Measurements from ENCODE around the gene ZNF445. TPM values are rescaled to one million over a fixed set of nuclear protein-coding genes. Genes with fewer than 3 reads are reported as not detected.
"Not testable (repeated sequence)": the region's sequence is repeated elsewhere in the genome, so short reads cannot be mapped to it uniquely, and the experiment has no call there.

Gene ZNF445
- total RNA-seq, 1 donor from 2014 or later: 19.8 TPM

GRCh38 chr3:44506556-44506955 lies 29.1 kb upstream of the ZNF445 start:
- Histone ChIP-seq H3K36me3 (no peaks in the 10 kb centered on the region), H3K4me1 (peaks cover 18% of the 10 kb centered on the region), H3K4me3 (no peak overlapping the region), H3K9me3 (no peaks in the 10 kb centered on the region), H3K27me3 (no peaks in the 10 kb centered on the region), H3K27ac (no peak overlapping the region)
- DNase-seq (no peak), ATAC-seq (no peak)
- intact Hi-C loops (cut with DNase I): no loop called here
- no peak for TF ChIP-seq CTCF (IDR thresholded peaks at IDR 0.05)

- H3K4me1 ChIP-seq: peaks cover 9% of the 10 kb centered on the region
- H3K4me3 ChIP-seq: no peak overlapping the region
- no peaks in the 10 kb centered on the region for H3K36me3 ChIP-seq
- ATAC-seq: no peak
- H3K9me3 ChIP-seq: peaks cover 12% of the 10 kb centered on the region
- H3K27me3 ChIP-seq: no peaks in the 10 kb centered on the region
- DNase-seq: no peak
- intact Hi-C loops (cut with DNase I): no loop called here
- TF ChIP-seq CTCF (IDR thresholded peaks at IDR 0.05): no peak
- H3K27ac ChIP-seq: no peak overlapping the region
These were observed 27.1 kb upstream of the ZNF445 start for GRCh38 chr3:44504566-44504965.

GRCh38 chr3:44503178-44503577 lies 25.7 kb upstream of the ZNF445 start:
- intact Hi-C loops (cut with DNase I): not testable (repeated sequence)
- ATAC-seq: peak; percentile 56

GRCh38 chr3:44501971-44502370 lies 24.5 kb upstream of the ZNF445 start:
- DNase-seq (no peak), ATAC-seq (no peak)
- TF ChIP-seq CTCF (IDR thresholded peaks at IDR 0.05): no peak
- H3K9me3 ChIP-seq: peaks cover 23% of the 10 kb centered on the region
- intact Hi-C loops (cut with DNase I): no loop called here
- H3K36me3 ChIP-seq: no peaks in the 10 kb centered on the region
- no peaks in the 10 kb centered on the region for H3K27me3 ChIP-seq
- no peak overlapping the region for H3K27ac ChIP-seq
- no peaks in the 10 kb centered on the region for H3K4me1 ChIP-seq
- H3K4me3 ChIP-seq: no peak overlapping the region

More at GRCh38 chr3:44503178-44503577, 25.7 kb upstream of the ZNF445 start:
- H3K27me3 ChIP-seq, H3K4me1 ChIP-seq, H3K36me3 ChIP-seq, H3K4me3 ChIP-seq, H3K27ac ChIP-seq, DNase-seq: not testable (repeated sequence)
- H3K9me3 ChIP-seq: peaks cover 23% of the 10 kb centered on the region

GRCh38 chr3:44499899-44500168 lies 22.4 kb upstream of the ZNF445 start:
- H3K4me3 ChIP-seq; H3K4me1 ChIP-seq; ATAC-seq; intact Hi-C loops (cut with DNase I); DNase-seq; H3K36me3 ChIP-seq; H3K27ac ChIP-seq; H3K27me3 ChIP-seq: not testable (repeated sequence)
- H3K9me3 ChIP-seq: peaks cover 23% of the 10 kb centered on the region

- no peak for TF ChIP-seq CTCF (IDR thresholded peaks at IDR 0.05)
- Histone ChIP-seq H3K27ac (no peak overlapping the region), H3K9me3 (peaks cover 23% of the 10 kb centered on the region), H3K4me1 (no peaks in the 10 kb centered on the region), H3K27me3 (no peaks in the 10 kb centered on the region), H3K36me3 (no peaks in the 10 kb centered on the region), H3K4me3 (no peak overlapping the region)
- ATAC-seq: no peak
- intact Hi-C loops (cut with DNase I): no loop called here
- DNase-seq: no peak
These were observed 21.9 kb upstream of the ZNF445 start for GRCh38 chr3:44499149-44499898.

All from upper lobe of right lung (tissue), 1 donor.